HepG2 (cell line): ENCODE measurements around the gene PRRC2A. TPM values are rescaled to one million over a fixed set of nuclear protein-coding genes. Genes with fewer than 3 reads are reported as not detected.

ENCODE experiments used
- CBX1 ChIP-seq: IDR thresholded peaks from one replicate; pipeline ENCODE4 v1.6.1; 2016; ENCODE audit warnings: antibody characterized with exemption, low read depth
- CREM ChIP-seq, 2 experiments: sonication (generic) in 1 of 2; formaldehyde crosslinking in 1 of 2; IDR thresholded peaks; 2 replicates each; pipeline versions ENCODE4 v1.4.0 to v1.6.1; 2016 to 2020; ENCODE audit warnings: antibody characterized with exemption in 1 of 2, mild to moderate bottlenecking in 1 of 2, missing genetic modification reagents in 1 of 2
- ELF4 ChIP-seq: sonication (generic); formaldehyde crosslinking; IDR thresholded peaks from 2 replicates; pipeline ENCODE4 v1.5.0; 2020; ENCODE audit warnings: missing genetic modification reagents, mild to moderate bottlenecking, moderate library complexity, borderline replicate concordance
- EZH2 ChIP-seq: conservative IDR thresholded peaks from 2 replicates; pipeline ENCODE4 v1.6.1; 2012; ENCODE audit warnings: mild to moderate bottlenecking, low read depth, low read length, moderate library complexity
- GTF3A ChIP-seq: sonication (generic); formaldehyde crosslinking; conservative IDR thresholded peaks from 2 replicates; pipeline ENCODE4 v1.4.0; 2020; ENCODE audit warnings: mild to moderate bottlenecking, missing genetic modification reagents
- GZF1 ChIP-seq: sonication (generic); formaldehyde crosslinking; IDR thresholded peaks from 2 replicates; pipeline ENCODE4 v1.5.1; 2020; ENCODE audit warnings: mild to moderate bottlenecking, missing genetic modification reagents
- HDAC6 ChIP-seq: fragments of 200-600 bp; sonication (generic); IDR thresholded peaks from 2 replicates; pipeline ENCODE4 v1.7.0; 2017; ENCODE audit warnings: mild to moderate bottlenecking, antibody characterized with exemption, low read length, low read depth
- ISX ChIP-seq: sonication (generic); formaldehyde crosslinking; conservative IDR thresholded peaks from 2 replicates; pipeline ENCODE4 v1.5.0; 2020; ENCODE audit warnings: missing genetic modification reagents
- KLF15 ChIP-seq: sonication (generic); formaldehyde crosslinking; IDR thresholded peaks from 2 replicates; pipeline ENCODE4 v1.8.1; 2023; ENCODE audit warnings: borderline replicate concordance, mild to moderate bottlenecking, inconsistent platforms, missing genetic modification reagents, mixed read lengths
- MIER2 ChIP-seq: IDR thresholded peaks from 2 replicates; pipeline ENCODE4 v1.6.1; 2016; ENCODE audit warnings: missing biosample characterization, missing genetic modification reagents
- NCOR1 ChIP-seq: fragments of 200-600 bp; sonication (generic); IDR thresholded peaks from 2 replicates; pipeline ENCODE4 v1.7.0; 2017; ENCODE audit warnings: antibody characterized with exemption, low read length, borderline replicate concordance
- NFYB ChIP-seq: sonication (generic); formaldehyde crosslinking; IDR thresholded peaks from 2 replicates; pipeline ENCODE4 v1.4.0; 2020; ENCODE audit warnings: missing genetic modification reagents
- REXO4 ChIP-seq: sonication (generic); formaldehyde crosslinking; IDR thresholded peaks from 2 replicates; pipeline ENCODE4 v1.8.0; 2022; ENCODE audit warnings: missing genetic modification reagents, mild to moderate bottlenecking, borderline replicate concordance
- SOX13 ChIP-seq, 3 experiments: fragments of 450-650 bp in 1 of 3; sonication (generic) in 1 of 3; formaldehyde crosslinking in 1 of 3; IDR thresholded peaks in 2 of 3; conservative IDR thresholded peaks in 1 of 3; 2 replicates each; pipeline versions ENCODE4 v1.5.0 to v1.6.1; 2016 to 2020; ENCODE audit warnings: antibody characterized with exemption in 1 of 3, mild to moderate bottlenecking in 1 of 3, missing compliant biosample characterization in 1 of 3, missing genetic modification reagents in 1 of 3, moderate library complexity in 1 of 3
- TARDBP ChIP-seq: sonication (generic); formaldehyde crosslinking; IDR thresholded peaks from 2 replicates; pipeline ENCODE4 v1.8.0; 2022; ENCODE audit warnings: mild to moderate bottlenecking, missing genetic modification reagents
- YY1 ChIP-seq: IDR thresholded peaks from 2 replicates; pipeline ENCODE4 v1.6.1; 2011; ENCODE audit warnings: low read length, low read depth, moderate library complexity, mild to moderate bottlenecking; ENCODE audit not compliant: insufficient read depth, insufficient replicate concordance
- ZBTB3 ChIP-seq: sonication (generic); formaldehyde crosslinking; IDR thresholded peaks from 2 replicates; pipeline ENCODE4 v1.4.0; 2020; ENCODE audit warnings: low read depth, mild to moderate bottlenecking, moderate library complexity, missing genetic modification reagents, borderline replicate concordance
- ZC3H13 ChIP-seq: sonication (generic); formaldehyde crosslinking; IDR thresholded peaks from 2 replicates; pipeline ENCODE4 v1.8.1; 2023; ENCODE audit warnings: mild to moderate bottlenecking, missing genetic modification reagents, moderate library complexity
- ZNF124 ChIP-seq: sonication (generic); formaldehyde crosslinking; IDR thresholded peaks from 2 replicates; pipeline ENCODE4 v1.4.0; 2020; ENCODE audit warnings: missing genetic modification reagents
- ZNF432 ChIP-seq: sonication (generic); formaldehyde crosslinking; IDR thresholded peaks from 2 replicates; pipeline ENCODE4 v1.5.0; 2020; ENCODE audit warnings: missing genetic modification reagents, mild to moderate bottlenecking, borderline replicate concordance
- polyA plus RNA-seq, 8 experiments: library from polyadenylated mRNA; depleted of rRNA in 3 of 8; stranded (reverse) in 7 of 8; unstranded in 1 of 8; fragments of >200 nt; fragmentation: Illumina TruSeq in 4 of 8; extraction: Trizol in 4 of 8; gene quantifications; 2 replicates each; pipeline versions ENCODE4 v1.2.1 to v1.2.3, GENCODE V29; 2011 to 2016; ENCODE audit warnings: low read depth in 4 of 8, missing spikeins in 1 of 8, mixed read lengths in 1 of 8; ENCODE audit not compliant: insufficient read depth in 1 of 8
- total RNA-seq, 5 experiments: library from RNA; depleted of rRNA; stranded (reverse); fragments of >200 nt; fragmentation: Illumina TruSeq; extraction: Trizol; gene quantifications; 2 replicates each; pipeline ENCODE4 v1.2.3, GENCODE V29; 2016; ENCODE audit warnings: low read depth in 1 of 5
- TF ChIP-seq, protein P1 (sequence below): sonication (generic); formaldehyde crosslinking; IDR thresholded peaks from 2 replicates; pipeline ENCODE4 v1.8.1; 2023; ENCODE audit warnings: mild to moderate bottlenecking, missing genetic modification reagents, borderline replicate concordance
- TF ChIP-seq, protein P2 (sequence below): sonication (generic); formaldehyde crosslinking; IDR thresholded peaks from 2 replicates; pipeline ENCODE4 v1.4.0; 2020; ENCODE audit warnings: missing genetic modification reagents, borderline replicate concordance
- TF ChIP-seq, protein P3 (sequence below): sonication (generic); formaldehyde crosslinking; IDR thresholded peaks from 2 replicates; pipeline ENCODE4 v1.8.0; 2022; ENCODE audit warnings: mild to moderate bottlenecking, missing genetic modification reagents, borderline replicate concordance
- TF ChIP-seq, protein P4 (sequence below): IDR thresholded peaks from 2 replicates; pipeline ENCODE4 v1.6.1; 2016; ENCODE audit warnings: mild to moderate bottlenecking, missing biosample characterization, missing genetic modification reagents

Gene PRRC2A
- total and polyA plus RNA-seq, 2 of the 13 experiments (the other 11 are each of a cell fraction or from before 2014, with no cell fraction given), result 38.9 to 47.4 TPM

DNA sequence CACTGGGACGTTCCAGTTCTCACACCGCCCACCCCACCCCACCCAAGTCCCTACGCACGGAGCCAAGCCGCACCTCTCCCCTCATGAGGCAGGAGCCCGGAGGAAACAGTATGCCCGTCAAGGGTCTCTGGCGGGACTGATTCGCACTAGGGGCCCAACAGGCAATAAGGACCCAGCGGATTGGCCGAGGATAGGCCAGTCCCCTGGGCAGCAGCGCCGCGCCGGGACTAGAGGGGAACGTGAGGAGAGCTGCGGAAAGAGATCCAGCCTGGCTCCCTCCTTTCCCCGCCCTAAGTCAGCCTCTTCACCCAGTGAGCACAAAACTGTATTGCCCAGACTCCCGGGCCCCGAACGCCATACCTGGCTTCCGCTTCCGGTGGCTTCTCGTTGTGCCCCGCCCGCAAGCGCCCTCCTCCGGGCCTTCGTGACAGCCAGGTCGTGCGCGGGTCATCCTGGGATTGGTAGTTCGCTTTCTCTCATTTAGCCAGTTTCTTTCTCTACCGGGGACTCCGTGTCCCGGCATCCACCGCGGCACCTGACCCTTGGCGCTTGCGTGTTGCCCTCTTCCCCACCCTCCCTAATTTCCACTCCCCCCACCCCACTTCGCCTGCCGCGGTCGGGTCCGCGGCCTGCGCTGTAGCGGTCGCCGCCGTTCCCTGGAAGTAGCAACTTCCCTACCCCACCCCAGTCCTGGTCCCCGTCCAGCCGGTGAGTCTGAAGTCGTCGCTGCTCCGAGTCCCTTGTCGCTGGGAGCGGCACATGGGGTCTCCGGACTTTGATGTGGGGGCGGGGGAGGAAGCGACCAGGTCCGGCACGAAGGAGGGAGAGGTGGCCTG is 45.2 kb downstream of the PRRC2A start, which contains the start of gene CSNK2B (continued):
- peak; percentile 98 for TF ChIP-seq CREM (IDR thresholded peaks at IDR 0.05)
- no peak for TF ChIP-seq CREM (CRISPR knock-in tag; IDR thresholded peaks at IDR 0.05)
- TF ChIP-seq YY1, result peak; percentile 84
- TF ChIP-seq ISX (CRISPR knock-in tag), result no peak; the same call in 1 of the 2 replicates
- 0 out of 2 replicates have a peak, but pooled peaks have one; percentile 7 for TF ChIP-seq SOX13 (IDR thresholded peaks at IDR 0.05)
- peak in 1 of 2 experiments; percentile 11; a peak in 1 of 4 replicates for TF ChIP-seq SOX13 (CRISPR knock-in tag; conservative IDR thresholded peaks at IDR 0.05 in 1 of 2, IDR thresholded peaks at IDR 0.05 in 1 of 2)
- no peak for TF ChIP-seq REXO4 (CRISPR knock-in tag)
- no peak for TF ChIP-seq MIER2 (CRISPR knock-in tag)
- peak; percentile 92; the same call in 1 of the 2 replicates for TF ChIP-seq ZNF124 (CRISPR knock-in tag)
- no peak for TF ChIP-seq EZH2
- TF ChIP-seq, protein P1, sequence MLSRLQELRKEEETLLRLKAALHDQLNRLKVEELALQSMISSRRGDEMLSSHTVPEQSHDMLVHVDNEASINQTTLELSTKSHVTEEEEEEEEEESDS (CRISPR knock-in tag), result 0 out of 2 replicates have a peak, but pooled peaks have one; percentile 33
- no peak for TF ChIP-seq GZF1 (CRISPR knock-in tag)
- TF ChIP-seq GTF3A (CRISPR knock-in tag), result peak; percentile 40; the same call in 1 of the 2 replicates
- 0 out of 2 replicates have a peak, but pooled peaks have one; percentile 55 for TF ChIP-seq ZC3H13
- TF ChIP-seq ELF4, result no peak; the same call in 1 of the 2 replicates
- TF ChIP-seq, protein P2, sequence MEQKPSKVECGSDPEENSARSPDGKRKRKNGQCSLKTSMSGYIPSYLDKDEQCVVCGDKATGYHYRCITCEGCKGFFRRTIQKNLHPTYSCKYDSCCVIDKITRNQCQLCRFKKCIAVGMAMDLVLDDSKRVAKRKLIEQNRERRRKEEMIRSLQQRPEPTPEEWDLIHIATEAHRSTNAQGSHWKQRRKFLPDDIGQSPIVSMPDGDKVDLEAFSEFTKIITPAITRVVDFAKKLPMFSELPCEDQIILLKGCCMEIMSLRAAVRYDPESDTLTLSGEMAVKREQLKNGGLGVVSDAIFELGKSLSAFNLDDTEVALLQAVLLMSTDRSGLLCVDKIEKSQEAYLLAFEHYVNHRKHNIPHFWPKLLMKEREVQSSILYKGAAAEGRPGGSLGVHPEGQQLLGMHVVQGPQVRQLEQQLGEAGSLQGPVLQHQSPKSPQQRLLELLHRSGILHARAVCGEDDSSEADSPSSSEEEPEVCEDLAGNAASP (CRISPR knock-in tag), result no peak
- TF ChIP-seq, protein P3, sequence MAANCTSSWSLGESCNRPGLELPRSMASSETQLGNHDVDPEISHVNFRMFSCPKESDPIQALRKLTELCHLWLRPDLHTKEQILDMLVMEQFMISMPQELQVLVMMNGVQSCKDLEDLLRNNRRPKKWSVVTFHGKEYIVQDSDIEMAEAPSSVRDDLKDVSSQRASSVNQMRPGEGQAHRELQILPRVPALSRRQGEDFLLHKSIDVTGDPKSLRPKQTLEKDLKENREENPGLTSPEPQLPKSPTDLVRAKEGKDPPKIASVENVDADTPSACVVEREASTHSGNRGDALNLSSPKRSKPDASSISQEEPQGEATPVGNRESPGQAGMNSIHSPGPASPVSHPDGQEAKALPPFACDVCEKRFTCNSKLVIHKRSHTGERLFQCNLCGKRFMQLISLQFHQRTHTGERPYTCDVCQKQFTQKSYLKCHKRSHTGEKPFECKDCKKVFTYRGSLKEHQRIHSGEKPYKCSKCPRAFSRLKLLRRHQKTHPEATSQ (CRISPR knock-in tag), result peak; percentile 38
- TF ChIP-seq, protein P4, sequence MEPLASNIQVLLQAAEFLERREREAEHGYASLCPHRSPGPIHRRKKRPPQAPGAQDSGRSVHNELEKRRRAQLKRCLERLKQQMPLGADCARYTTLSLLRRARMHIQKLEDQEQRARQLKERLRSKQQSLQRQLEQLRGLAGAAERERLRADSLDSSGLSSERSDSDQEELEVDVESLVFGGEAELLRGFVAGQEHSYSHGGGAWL (CRISPR knock-in tag), result no peak; the same call in 1 of the 2 replicates
- peak; percentile 80 for TF ChIP-seq TARDBP (CRISPR knock-in tag)
- peak; percentile 66; the same call in 1 of the 2 replicates for TF ChIP-seq NCOR1
- TF ChIP-seq KLF15 (CRISPR knock-in tag), result no peak
- no peak for TF ChIP-seq ZNF432 (CRISPR knock-in tag)
- TF ChIP-seq CBX1, result no peak
- 0 out of 2 replicates have a peak, but pooled peaks have one; percentile 73 for TF ChIP-seq ZBTB3 (CRISPR knock-in tag)
- no peak for TF ChIP-seq HDAC6
- peak; percentile 57; the same call in 1 of the 2 replicates for TF ChIP-seq NFYB
